ENCODE measurements around the gene PDE1C.

PDE1C gene

GRCh38 chr7:31882187-31882586 is 188.0 kb downstream of the PDE1C start:
- no peak overlapping the region for H3K4me3 ChIP-seq (ENCODE audit: low read depth, low read length)
- no peak for TF ChIP-seq CTCF (conservative IDR thresholded peaks at IDR 0.05; ENCODE audit: low read depth, low read length)
- no peak for DNase-seq (ENCODE audit: low read depth)

GRCh38 chr7:31878875-31879274 is 191.3 kb downstream of the PDE1C start:
- H3K4me3 ChIP-seq (ENCODE audit: low read depth, low read length), result no peak overlapping the region
- DNase-seq (ENCODE audit: low read depth), result no peak
- no peak for TF ChIP-seq CTCF (conservative IDR thresholded peaks at IDR 0.05; ENCODE audit: low read depth, low read length)

- no peak for DNase-seq (ENCODE audit: low read depth)
- TF ChIP-seq CTCF (conservative IDR thresholded peaks at IDR 0.05; ENCODE audit: low read depth, low read length), result no peak
Measured at GRCh38 chr7:31875424-31875823, 194.8 kb downstream of the PDE1C start.

GRCh38 chr7:31874631-31875386 is 195.4 kb downstream of the PDE1C start:
- H3K4me3 ChIP-seq (ENCODE audit: low read depth, low read length), result no peak overlapping the region
- no peak for TF ChIP-seq CTCF (conservative IDR thresholded peaks at IDR 0.05; ENCODE audit: low read depth, low read length)
- DNase-seq (ENCODE audit: low read depth), result no peak

More at GRCh38 chr7:31875424-31875823, 194.8 kb downstream of the PDE1C start:
- H3K4me3 ChIP-seq (ENCODE audit: low read depth, low read length), result no peak overlapping the region

- no peak for DNase-seq (ENCODE audit: low read depth)
- no peak overlapping the region for H3K4me3 ChIP-seq (ENCODE audit: low read depth, low read length)
- TF ChIP-seq CTCF (conservative IDR thresholded peaks at IDR 0.05; ENCODE audit: low read depth, low read length), result no peak
Measured at GRCh38 chr7:31873816-31874597, 196.2 kb downstream of the PDE1C start.

GRCh38 chr7:31872545-31873370 is 197.4 kb downstream of the PDE1C start:
- TF ChIP-seq CTCF (conservative IDR thresholded peaks at IDR 0.05; ENCODE audit: low read depth, low read length), result no peak
- no peak overlapping the region for H3K4me3 ChIP-seq (ENCODE audit: low read depth, low read length)
- DNase-seq (ENCODE audit: low read depth), result no peak
